COLO668 (cell line): ENCODE data around the gene SHQ1.
"Not testable (repeated sequence)": the region's sequence is repeated elsewhere in the genome, so short reads cannot be mapped to it uniquely, and the experiment has no call there.

Experiments used
- DNase-seq: peaks from one replicate; lab custom pipeline; 2025; ENCODE audit not compliant: unreplicated experiment; lab: John Stamatoyannopoulos, UW

The SHQ1 gene

GRCh38 chr3:72753495-72753894 lies 94.8 kb downstream of the SHQ1 start:
- peak; percentile 23 for DNase-seq

DNA sequence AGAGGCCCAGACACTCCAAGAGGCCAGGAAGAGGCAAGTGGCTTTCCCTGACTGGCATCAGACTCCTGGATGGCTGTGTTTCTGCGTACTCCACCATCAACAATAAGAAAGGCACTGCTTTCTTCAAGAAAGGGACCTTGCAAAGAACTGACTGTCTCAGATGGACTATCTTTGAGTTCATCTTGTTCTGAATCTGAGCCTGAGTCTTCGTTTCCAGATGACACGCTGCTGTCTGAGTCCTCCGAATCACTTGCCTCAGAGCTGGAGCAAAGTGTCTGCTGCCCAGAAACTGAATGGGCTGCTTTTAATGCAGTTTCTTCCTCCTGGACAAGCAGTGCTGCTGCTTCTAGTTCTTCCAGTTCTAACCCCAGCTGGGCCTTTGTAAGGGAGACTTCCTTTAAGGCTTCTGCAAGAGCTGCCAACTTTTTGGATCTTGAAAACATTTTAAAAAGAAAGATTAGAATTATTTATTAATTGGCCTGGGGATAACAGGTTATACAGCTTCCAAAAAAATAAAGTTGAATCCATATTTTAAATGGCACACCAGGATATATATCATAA lies 97.8 kb downstream of the SHQ1 start:
- no peak for DNase-seq

- no peak for DNase-seq
Observed at GRCh38 chr3:72748659-72749058, 99.6 kb downstream of the SHQ1 start.

- no peak for DNase-seq
Observed at GRCh38 chr3:72746430-72747411, 101.5 kb downstream of the SHQ1 start.

GRCh38 chr3:72745146-72745999 lies 102.9 kb downstream of the SHQ1 start:
- DNase-seq: peak; percentile 61

DNA sequence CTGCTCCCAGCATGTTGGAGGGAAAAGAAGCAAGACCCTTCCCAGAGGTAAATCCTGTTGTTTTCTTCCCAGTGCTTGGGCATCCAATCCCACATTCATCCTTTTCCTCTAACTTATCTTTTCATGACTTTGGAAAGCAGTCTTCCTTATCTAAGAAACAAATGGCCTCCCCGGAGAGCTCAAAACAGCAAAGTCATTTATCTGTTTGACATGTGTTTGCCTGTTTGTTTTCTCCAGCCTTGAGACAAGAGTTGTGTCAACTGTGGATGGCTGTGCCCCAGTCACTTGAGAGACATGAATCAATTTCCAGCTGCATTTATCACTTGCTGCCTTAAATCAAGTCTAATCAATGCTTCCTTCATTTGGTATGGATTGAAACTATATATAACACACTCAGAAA lies 103.9 kb downstream of the SHQ1 start:
- no peak for DNase-seq

GRCh38 chr3:72739531-72740466 lies 108.4 kb downstream of the SHQ1 start:
- no peak for DNase-seq

DNA sequence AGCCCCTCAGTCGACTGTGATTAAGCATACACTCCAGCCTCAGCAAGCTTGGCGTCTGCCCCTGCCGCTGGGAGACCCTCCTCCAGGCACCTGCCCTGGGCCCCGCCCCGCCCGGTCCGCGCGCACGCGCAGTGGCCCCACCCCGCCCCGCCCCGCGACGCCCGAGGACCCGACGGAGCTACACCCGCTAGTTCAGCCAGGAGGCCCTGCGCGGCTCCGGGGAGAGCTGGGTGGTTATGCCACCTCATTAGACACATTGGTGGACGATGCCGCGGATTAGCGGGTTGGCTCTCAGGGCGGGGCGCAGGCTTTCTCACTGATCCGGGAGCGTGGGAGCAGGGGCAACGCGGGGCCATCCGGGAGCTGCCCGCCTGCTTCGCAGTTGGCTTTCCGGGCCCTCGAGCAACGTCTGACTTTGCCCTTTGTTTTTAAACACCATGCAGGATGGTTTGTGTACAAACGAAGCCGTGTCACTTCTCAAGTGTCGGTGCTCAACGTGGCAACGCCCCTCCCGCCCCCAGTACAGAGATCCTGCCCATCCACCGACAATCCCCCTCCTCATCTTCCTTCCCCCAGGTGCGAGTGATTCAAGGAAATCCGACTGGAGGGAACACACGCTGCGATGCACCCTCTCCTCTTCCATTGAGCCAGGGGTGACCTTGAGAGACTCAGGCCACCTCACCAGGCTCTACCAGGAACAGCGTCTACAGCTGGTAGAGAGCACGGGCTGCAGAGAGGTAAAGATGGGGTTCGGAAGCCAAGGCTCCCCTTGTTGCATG lies 109.3 kb downstream of the SHQ1 start:
- peak; percentile 78 for DNase-seq

DNA sequence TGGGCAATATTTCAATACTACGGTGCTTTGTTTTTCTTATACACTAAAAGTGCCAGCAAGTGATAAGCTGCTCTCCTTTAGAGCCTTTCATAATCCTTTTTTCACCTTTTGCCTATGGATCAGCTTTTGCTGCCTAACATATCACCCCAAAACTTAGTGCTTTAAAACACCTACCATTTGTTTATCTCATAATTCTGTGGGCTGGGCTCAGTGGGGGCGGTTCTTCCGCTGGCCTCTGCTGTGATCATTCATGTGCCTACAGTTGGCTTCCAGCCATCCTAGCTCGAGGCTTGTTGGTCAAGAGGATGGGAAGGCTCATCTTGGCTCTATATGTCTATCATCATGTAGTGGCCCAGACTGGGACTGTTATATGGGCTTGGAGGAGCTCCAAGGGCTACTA lies 113.2 kb downstream of the SHQ1 start:
- DNase-seq: not testable (repeated sequence)

DNA sequence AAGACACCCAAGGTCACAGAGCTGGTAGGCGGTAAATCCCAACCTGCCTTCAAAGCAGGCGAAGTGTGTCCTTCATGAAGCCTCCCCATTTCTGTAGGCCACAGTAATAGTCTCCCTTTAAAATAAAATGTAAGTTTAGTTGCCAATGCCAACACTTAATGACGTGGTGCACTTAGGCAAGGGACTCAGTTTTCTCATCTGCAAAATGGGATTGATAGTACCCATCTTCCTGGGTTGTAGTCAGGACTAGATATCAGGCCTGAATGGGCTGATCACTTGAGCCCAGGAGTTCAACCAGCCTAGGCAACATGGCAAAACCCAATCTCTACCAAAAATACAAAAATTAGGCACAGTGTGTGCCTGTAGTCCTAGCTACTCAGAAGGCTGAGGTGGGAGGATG lies 114.6 kb downstream of the SHQ1 start:
- no peak for DNase-seq

DNA sequence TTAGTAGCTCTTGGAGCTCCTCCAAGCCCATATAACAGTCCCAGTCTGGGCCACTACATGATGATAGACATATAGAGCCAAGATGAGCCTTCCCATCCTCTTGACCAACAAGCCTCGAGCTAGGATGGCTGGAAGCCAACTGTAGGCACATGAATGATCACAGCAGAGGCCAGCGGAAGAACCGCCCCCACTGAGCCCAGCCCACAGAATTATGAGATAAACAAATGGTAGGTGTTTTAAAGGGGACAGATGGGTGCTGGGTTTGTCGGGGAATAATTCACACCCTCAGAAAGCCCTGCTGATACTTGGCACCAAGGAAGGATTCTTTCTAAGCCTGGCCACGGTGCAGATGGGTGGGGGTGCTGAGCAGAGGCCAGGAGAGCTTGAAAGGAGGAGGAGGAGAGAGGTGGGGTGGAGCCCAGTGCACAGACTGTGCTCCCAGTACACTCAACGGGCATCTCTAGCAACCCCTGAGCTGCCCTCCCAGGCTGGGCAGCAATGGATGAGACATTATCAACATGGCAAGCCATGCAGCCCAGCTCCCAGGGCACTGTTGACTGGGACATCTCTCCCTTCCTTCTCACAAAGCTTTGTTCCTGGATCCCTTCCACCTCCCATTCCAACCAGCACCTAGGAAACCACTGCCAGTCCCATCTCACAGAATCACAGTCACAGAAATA lies 115.4 kb downstream of the SHQ1 start:
- DNase-seq: not testable (repeated sequence)

- peak; percentile 61 for DNase-seq
Observed at GRCh38 chr3:72728958-72729467, 119.2 kb downstream of the SHQ1 start.

GRCh38 chr3:72728329-72728889 lies 119.8 kb downstream of the SHQ1 start:
- DNase-seq: no peak

DNA sequence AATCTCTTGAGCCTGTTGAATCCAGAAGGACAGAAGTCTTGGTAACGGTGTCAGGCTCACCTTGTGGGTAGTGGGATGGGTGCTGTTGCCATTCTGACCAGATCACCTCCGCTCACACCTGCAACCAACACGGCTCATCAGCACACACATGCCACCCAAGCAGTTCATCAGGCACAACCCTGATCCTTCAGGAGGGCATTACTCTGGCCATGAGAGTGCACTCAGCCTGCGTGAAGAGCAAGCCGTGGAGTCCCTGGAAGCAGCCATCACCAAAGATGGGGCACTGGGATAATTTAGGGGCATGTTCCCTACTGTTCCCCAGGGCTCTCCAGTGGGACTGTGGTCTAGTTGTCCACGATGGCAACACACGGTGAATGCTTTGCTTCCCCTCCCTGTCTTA lies 120.5 kb downstream of the SHQ1 start:
- no peak for DNase-seq

DNA sequence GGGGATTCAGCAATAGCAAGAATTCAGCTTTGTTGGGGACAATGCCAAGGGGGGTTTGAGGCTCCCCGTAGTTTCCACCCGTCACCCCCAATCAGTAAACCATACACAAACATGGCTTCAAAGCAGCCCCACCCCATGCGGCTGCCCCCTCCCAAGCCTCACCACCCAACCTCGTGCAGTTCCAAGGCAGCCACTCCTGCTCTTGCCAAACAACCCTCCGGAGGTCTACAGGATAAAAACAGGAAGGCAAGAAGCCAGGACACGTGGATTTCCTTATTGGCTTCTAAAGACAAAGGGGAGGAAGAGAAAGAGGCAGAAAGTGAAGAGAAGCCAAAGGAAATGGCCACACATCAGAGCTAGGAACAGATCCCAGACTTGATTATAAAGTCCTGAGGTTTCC lies 121.1 kb downstream of the SHQ1 start:
- DNase-seq: no peak

DNA sequence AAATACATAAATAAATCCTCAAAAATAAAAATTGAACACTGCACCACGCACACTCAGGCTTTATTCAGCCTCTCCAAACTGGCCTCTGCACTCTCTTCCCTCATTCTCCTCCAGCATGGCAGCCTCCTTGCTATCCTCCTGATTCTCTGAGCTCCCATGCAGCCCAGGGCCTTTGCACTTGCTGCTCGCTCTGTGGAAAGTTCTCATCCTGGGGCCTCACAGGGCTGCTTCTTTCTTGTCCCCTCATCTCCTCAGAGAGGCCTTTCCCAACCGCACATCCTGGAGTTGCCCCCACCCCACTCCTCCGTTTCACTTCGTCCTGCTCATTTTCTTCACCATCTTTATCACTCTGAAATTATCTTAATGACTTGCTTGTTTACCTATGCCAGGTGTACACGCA lies 123.0 kb downstream of the SHQ1 start:
- no peak for DNase-seq

- no peak for DNase-seq
Observed at GRCh38 chr3:72724070-72724469, 124.2 kb downstream of the SHQ1 start.

DNA sequence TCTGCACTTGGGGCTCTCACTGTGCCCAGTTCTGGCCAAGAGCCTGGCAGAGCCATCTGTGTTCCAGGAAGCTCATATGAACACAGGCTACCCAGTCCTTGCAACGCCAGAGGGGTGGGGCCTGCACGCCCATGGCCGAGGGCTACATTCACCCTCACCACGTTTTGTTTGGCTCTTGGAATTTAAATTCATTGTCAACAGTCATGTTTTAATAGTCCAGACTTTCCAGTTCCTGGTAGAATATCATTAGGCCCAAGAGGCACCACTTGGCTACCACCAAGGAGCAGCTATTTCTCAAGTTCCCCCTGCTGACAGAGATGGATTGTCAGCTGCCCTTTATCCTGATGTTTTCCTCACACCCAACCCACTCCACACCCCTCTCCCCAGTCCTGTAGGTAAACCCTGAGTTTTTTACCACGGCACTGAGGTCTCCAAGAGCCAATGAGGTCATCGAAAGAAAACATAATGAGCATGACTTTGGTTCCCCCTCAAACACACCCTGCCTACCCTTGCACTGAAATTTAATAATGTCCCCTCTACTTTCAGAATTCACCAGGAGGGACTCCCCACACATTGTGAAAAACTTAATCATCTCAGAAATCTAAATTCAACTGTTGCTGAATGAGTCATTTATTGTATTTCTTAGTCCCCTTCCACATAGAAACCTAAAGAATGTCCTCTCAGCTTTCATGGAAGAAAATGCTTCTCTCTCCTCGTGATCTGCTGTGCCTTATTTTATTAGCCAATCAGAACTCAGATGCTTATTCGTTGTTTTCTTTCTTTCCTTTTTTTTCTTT lies 125.1 kb downstream of the SHQ1 start:
- peak; percentile 25 for DNase-seq
